Measurements from ENCODE around the gene PPWD1.

PPWD1 gene

DNA sequence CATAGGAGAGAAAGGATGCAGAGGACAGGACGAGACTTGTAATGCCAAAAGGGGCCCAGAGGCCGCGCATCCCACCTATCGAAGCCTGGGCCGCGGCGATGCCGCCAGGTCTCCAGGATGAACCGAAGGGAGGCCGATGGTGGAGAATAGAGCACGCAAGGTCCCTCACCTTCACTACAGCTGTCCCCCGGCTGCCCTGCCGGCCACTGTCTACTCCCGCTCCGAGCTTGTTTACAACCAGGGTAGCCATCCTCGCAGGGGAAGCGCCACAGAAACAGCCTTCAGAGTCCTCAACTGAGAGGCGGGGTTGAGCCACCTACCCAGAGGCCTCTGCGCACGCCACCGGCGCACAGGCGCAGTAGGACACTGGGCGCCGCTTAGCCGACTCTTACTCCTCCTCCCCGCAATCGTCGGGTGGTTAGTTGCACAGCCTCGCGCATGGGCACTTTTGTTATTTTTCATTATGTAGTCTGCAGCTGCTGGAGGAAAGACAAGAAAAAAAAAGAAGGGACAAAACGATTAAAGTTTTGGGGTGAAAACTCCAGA is 61.0 kb downstream of the PPWD1 start, which contains the start of gene TRIM23:
Gene TRIM23 (minus strand): TSS at position 309 of the 546 bp plus-strand sequence. CDS start 59 bp downstream, at position 250.
- peak; percentile 92 for DNase-seq (ENCODE audit: low read depth)
- TF ChIP-seq POLR2A (IDR thresholded peaks at IDR 0.05; ENCODE audit: extremely low read depth, insufficient read length) (peak; percentile 60), MYC (IDR thresholded peaks at IDR 0.05; ENCODE audit: low read depth, low read length) (peak; percentile 5; the same call in 1 of the 2 replicates)
- TF ChIP-seq, protein P1, sequence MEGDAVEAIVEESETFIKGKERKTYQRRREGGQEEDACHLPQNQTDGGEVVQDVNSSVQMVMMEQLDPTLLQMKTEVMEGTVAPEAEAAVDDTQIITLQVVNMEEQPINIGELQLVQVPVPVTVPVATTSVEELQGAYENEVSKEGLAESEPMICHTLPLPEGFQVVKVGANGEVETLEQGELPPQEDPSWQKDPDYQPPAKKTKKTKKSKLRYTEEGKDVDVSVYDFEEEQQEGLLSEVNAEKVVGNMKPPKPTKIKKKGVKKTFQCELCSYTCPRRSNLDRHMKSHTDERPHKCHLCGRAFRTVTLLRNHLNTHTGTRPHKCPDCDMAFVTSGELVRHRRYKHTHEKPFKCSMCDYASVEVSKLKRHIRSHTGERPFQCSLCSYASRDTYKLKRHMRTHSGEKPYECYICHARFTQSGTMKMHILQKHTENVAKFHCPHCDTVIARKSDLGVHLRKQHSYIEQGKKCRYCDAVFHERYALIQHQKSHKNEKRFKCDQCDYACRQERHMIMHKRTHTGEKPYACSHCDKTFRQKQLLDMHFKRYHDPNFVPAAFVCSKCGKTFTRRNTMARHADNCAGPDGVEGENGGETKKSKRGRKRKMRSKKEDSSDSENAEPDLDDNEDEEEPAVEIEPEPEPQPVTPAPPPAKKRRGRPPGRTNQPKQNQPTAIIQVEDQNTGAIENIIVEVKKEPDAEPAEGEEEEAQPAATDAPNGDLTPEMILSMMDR (IDR thresholded peaks at IDR 0.05; ENCODE audit: low read depth, low read length) = no peak
- TF ChIP-seq, protein P2, sequence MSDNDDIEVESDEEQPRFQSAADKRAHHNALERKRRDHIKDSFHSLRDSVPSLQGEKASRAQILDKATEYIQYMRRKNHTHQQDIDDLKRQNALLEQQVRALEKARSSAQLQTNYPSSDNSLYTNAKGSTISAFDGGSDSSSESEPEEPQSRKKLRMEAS (IDR thresholded peaks at IDR 0.05; ENCODE audit: low read depth, low read length) = peak; percentile 61
- H3K4me3 ChIP-seq (ENCODE audit: low read depth, low read length) = peak within 1 kb of the TSS; percentile 97

DNA sequence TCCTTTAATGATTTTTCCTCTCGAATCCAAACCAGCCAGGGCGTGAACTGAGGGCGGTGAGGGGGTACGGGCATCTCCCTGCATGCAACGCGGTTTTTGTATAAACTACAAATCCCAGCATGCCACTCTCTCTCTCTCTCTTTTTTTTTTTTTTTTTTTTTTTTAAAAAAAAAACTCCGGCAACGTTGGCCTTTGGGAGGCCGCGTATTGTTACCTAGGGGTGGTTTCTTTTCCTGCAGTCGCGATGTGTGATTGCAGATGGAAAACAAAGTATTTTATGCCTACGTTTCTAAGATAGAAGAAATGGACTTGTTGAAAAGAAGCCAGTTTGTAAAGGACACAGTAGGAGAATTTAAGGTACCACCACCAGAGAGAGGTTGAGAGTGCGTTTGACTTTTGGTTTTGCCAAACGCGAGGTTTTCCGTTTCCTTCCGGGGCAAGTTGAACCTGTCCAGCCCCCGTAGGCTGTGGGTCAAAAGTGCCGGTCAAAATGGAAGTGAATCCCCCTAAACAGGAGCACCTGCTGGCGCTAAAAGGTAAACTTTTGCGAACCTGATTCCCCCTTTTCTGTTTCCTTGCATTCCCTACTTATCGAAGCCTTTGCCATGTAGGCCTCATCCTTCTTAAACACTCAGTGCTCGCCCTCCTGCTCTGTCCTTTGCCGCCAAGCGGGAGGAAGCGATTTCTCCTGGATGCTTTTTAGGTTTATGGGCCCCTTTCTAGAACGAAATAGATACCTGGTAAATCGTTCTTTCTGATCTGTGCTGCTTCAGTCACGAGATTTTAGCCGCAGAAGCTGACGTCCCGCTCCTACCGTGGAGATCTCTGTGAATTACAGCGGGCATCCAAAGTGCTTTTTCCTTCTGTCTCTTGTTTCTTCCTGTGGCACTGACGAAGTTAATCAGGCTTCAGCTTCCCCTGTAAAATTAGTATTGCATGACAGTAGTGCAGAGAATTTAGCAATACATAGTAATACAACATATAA is 61.8 kb downstream of the PPWD1 start, which contains the start of the genes SHLD3 and TRAPPC13:
Gene SHLD3 (plus strand): TSS at position 457 of the 985 bp plus-strand sequence. CDS start 4,561 bp downstream, outside the sequence.
Gene TRAPPC13 (plus strand): TSS at position 457 of the 985 bp plus-strand sequence. CDS start 34 bp downstream, at position 491.
- peak within 1 kb of the TSS; percentile 97 for H3K4me3 ChIP-seq (ENCODE audit: low read depth, low read length)
- TF ChIP-seq, protein P2 (IDR thresholded peaks at IDR 0.05; ENCODE audit: low read depth, low read length) = peak; percentile 68
- TF ChIP-seq MYC (IDR thresholded peaks at IDR 0.05; ENCODE audit: low read depth, low read length) (peak; percentile 77), POLR2A (IDR thresholded peaks at IDR 0.05; ENCODE audit: extremely low read depth, insufficient read length) (peak; percentile 14)
- TF ChIP-seq, protein P1 (IDR thresholded peaks at IDR 0.05; ENCODE audit: low read depth, low read length) = no peak
- peak; percentile 87 for DNase-seq (ENCODE audit: low read depth)

DNA sequence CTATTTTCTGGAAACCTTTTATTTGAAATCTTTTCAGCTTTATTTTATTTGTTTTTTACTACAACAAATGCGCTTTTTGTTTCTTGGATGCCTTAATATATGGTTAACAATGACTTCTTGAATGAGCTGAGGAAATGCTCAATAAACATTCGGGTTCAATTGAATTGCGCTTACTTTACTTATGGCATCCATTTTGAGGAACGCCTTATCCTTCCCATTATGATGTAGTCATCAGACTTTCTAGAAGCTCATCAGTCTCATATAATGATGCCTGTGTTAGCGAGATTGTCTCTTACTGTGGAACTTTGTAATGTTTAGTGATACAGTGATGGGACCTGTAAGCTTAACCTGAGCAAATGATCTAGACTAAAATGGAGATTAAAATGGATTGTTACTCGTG is 62.6 kb downstream of the PPWD1 start:
- peak; percentile 5 for DNase-seq (ENCODE audit: low read depth)
- TF ChIP-seq POLR2A (IDR thresholded peaks at IDR 0.05; ENCODE audit: extremely low read depth, insufficient read length) = no peak
- no peak for TF ChIP-seq MYC (IDR thresholded peaks at IDR 0.05; ENCODE audit: low read depth, low read length)
- TF ChIP-seq, protein P1 (IDR thresholded peaks at IDR 0.05; ENCODE audit: low read depth, low read length) = no peak
- TF ChIP-seq, protein P2 (IDR thresholded peaks at IDR 0.05; ENCODE audit: low read depth, low read length) = no peak

DNA sequence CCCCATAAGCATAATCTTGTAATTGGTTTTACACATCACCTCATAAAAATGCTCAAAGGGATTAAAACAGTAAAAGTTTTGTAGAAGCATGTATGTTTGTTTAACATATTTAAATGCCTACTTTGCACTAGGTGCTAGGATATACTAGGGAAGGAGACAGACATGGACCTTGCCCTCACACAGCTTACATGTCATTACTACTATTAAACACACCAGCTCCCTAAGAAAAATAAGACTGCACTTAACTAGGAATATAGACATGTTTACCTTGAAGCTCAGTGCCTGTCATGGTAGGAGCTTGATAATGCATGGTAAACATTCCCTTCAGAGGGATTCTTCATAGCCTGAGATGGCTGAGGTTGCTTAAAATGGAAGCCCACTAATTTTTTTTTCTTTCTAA is 67.9 kb downstream of the PPWD1 start:
- no peak for DNase-seq (ENCODE audit: low read depth)
- TF ChIP-seq, protein P1 (IDR thresholded peaks at IDR 0.05; ENCODE audit: low read depth, low read length) = no peak
- TF ChIP-seq MYC (IDR thresholded peaks at IDR 0.05; ENCODE audit: low read depth, low read length) = no peak
- TF ChIP-seq POLR2A (IDR thresholded peaks at IDR 0.05; ENCODE audit: extremely low read depth, insufficient read length) = no peak
- TF ChIP-seq, protein P2 (IDR thresholded peaks at IDR 0.05; ENCODE audit: low read depth, low read length) = no peak
- H3K4me3 ChIP-seq (ENCODE audit: low read depth, low read length) = no peak overlapping the region

More for the DNA sequence above, 62.6 kb downstream of the PPWD1 start:
- peak overlapping the region; percentile 97 for H3K4me3 ChIP-seq (ENCODE audit: low read depth, low read length)

Data from NB4 (cell line).